ENCODE data around the gene STOX2. TPM values are rescaled to one million over a fixed set of nuclear protein-coding genes. Genes with fewer than 3 reads are reported as not detected.
A peak's percentile ranks its signal among the peaks of the same experiment; 100 is the strongest.

The STOX2 gene
- total RNA-seq, 1 donor = 0.36 TPM

- no peak overlapping the region for H3K4me2 ChIP-seq (ENCODE audit: insufficient read depth, low read length)
- no peak overlapping the region for H3K4me3 ChIP-seq (ENCODE audit: insufficient read depth, low read length)
- no peak overlapping the region for H3K27ac ChIP-seq (ENCODE audit: low read depth, low read length)
- H2AFZ ChIP-seq (ENCODE audit: low read length) = no peak overlapping the region
- no peak for DNase-seq (ENCODE audit: insufficient read length, low spot score, missing footprints)
- H3K27me3 ChIP-seq (ENCODE audit: insufficient read depth, low read length) = no peaks in the 10 kb centered on the region
- H3K79me2 ChIP-seq (ENCODE audit: insufficient read depth, low read length) = no peaks in the 10 kb centered on the region
- H4K20me1 ChIP-seq (ENCODE audit: insufficient read depth, low read length) = no peaks in the 10 kb centered on the region
- TF ChIP-seq CTCF (IDR thresholded peaks at IDR 0.05; ENCODE audit: extremely low read depth, low read depth, low read length) = no peak
- H3K9me3 ChIP-seq (ENCODE audit: low read depth, low read length) = no peaks in the 10 kb centered on the region
- H3K4me1 ChIP-seq (ENCODE audit: insufficient read depth, low read length) = no peaks in the 10 kb centered on the region
- no peaks in the 10 kb centered on the region for H3K36me3 ChIP-seq (ENCODE audit: insufficient read depth, low read length)
Observed at GRCh38 chr4:184052616-184053015, 147.5 kb downstream of the STOX2 start.

- H3K4me1 ChIP-seq (ENCODE audit: insufficient read depth, low read length) = no peaks in the 10 kb centered on the region
- H3K27ac ChIP-seq (ENCODE audit: low read depth, low read length) = no peak overlapping the region
- H3K79me2 ChIP-seq (ENCODE audit: insufficient read depth, low read length) = no peaks in the 10 kb centered on the region
- no peaks in the 10 kb centered on the region for H3K9me3 ChIP-seq (ENCODE audit: low read depth, low read length)
- H3K4me3 ChIP-seq (ENCODE audit: insufficient read depth, low read length) = no peak overlapping the region
- no peak for DNase-seq (ENCODE audit: insufficient read length, low spot score, missing footprints)
- no peak overlapping the region for H2AFZ ChIP-seq (ENCODE audit: low read length)
- no peaks in the 10 kb centered on the region for H3K27me3 ChIP-seq (ENCODE audit: insufficient read depth, low read length)
- H3K4me2 ChIP-seq (ENCODE audit: insufficient read depth, low read length) = no peak overlapping the region
- TF ChIP-seq CTCF (IDR thresholded peaks at IDR 0.05; ENCODE audit: extremely low read depth, low read depth, low read length) = no peak
- no peaks in the 10 kb centered on the region for H3K36me3 ChIP-seq (ENCODE audit: insufficient read depth, low read length)
- no peaks in the 10 kb centered on the region for H4K20me1 ChIP-seq (ENCODE audit: insufficient read depth, low read length)
Observed at GRCh38 chr4:184053434-184053833, 148.3 kb downstream of the STOX2 start.

GRCh38 chr4:184056877-184057276, 151.8 kb downstream of the STOX2 start:
- no peaks in the 10 kb centered on the region for H4K20me1 ChIP-seq (ENCODE audit: insufficient read depth, low read length)
- no peak overlapping the region for H3K27ac ChIP-seq (ENCODE audit: low read depth, low read length)
- no peaks in the 10 kb centered on the region for H3K36me3 ChIP-seq (ENCODE audit: insufficient read depth, low read length)

GRCh38 chr4:184058026-184058425, 152.9 kb downstream of the STOX2 start:
- no peak for TF ChIP-seq CTCF (IDR thresholded peaks at IDR 0.05; ENCODE audit: extremely low read depth, low read depth, low read length)
- H3K9me3 ChIP-seq (ENCODE audit: low read depth, low read length) = no peaks in the 10 kb centered on the region
- no peaks in the 10 kb centered on the region for H4K20me1 ChIP-seq (ENCODE audit: insufficient read depth, low read length)
- no peaks in the 10 kb centered on the region for H3K27me3 ChIP-seq (ENCODE audit: insufficient read depth, low read length)
- no peak for DNase-seq (ENCODE audit: insufficient read length, low spot score, missing footprints)
- H3K4me1 ChIP-seq (ENCODE audit: insufficient read depth, low read length) = no peaks in the 10 kb centered on the region
- no peak overlapping the region for H3K27ac ChIP-seq (ENCODE audit: low read depth, low read length)
- no peaks in the 10 kb centered on the region for H3K79me2 ChIP-seq (ENCODE audit: insufficient read depth, low read length)
- H2AFZ ChIP-seq (ENCODE audit: low read length) = no peak overlapping the region
- no peak overlapping the region for H3K4me3 ChIP-seq (ENCODE audit: insufficient read depth, low read length)
- H3K4me2 ChIP-seq (ENCODE audit: insufficient read depth, low read length) = no peak overlapping the region
- H3K36me3 ChIP-seq (ENCODE audit: insufficient read depth, low read length) = no peaks in the 10 kb centered on the region

More at GRCh38 chr4:184056877-184057276, 151.8 kb downstream of the STOX2 start:
- no peak overlapping the region for H2AFZ ChIP-seq (ENCODE audit: low read length)
- no peaks in the 10 kb centered on the region for H3K27me3 ChIP-seq (ENCODE audit: insufficient read depth, low read length)
- no peak overlapping the region for H3K4me2 ChIP-seq (ENCODE audit: insufficient read depth, low read length)
- no peaks in the 10 kb centered on the region for H3K4me1 ChIP-seq (ENCODE audit: insufficient read depth, low read length)
- no peak for TF ChIP-seq CTCF (IDR thresholded peaks at IDR 0.05; ENCODE audit: extremely low read depth, low read depth, low read length)
- no peaks in the 10 kb centered on the region for H3K9me3 ChIP-seq (ENCODE audit: low read depth, low read length)
- no peaks in the 10 kb centered on the region for H3K79me2 ChIP-seq (ENCODE audit: insufficient read depth, low read length)
- peak; percentile 43 for DNase-seq (ENCODE audit: insufficient read length, low spot score, missing footprints)
- no peak overlapping the region for H3K4me3 ChIP-seq (ENCODE audit: insufficient read depth, low read length)

Measured in osteoblast (primary cell).